GM19238 (cell line): ENCODE data around the gene TSACC.
"Not testable (repeated sequence)": the region's sequence is repeated elsewhere in the genome, so short reads cannot be mapped to it uniquely, and the experiment has no call there.

Experiments
- DNase-seq: peaks from one replicate; pipeline ENCODE4 v3.0.0; 2011; ENCODE audit warnings: low spot score; ENCODE audit not compliant: insufficient read length

TSACC gene

DNA sequence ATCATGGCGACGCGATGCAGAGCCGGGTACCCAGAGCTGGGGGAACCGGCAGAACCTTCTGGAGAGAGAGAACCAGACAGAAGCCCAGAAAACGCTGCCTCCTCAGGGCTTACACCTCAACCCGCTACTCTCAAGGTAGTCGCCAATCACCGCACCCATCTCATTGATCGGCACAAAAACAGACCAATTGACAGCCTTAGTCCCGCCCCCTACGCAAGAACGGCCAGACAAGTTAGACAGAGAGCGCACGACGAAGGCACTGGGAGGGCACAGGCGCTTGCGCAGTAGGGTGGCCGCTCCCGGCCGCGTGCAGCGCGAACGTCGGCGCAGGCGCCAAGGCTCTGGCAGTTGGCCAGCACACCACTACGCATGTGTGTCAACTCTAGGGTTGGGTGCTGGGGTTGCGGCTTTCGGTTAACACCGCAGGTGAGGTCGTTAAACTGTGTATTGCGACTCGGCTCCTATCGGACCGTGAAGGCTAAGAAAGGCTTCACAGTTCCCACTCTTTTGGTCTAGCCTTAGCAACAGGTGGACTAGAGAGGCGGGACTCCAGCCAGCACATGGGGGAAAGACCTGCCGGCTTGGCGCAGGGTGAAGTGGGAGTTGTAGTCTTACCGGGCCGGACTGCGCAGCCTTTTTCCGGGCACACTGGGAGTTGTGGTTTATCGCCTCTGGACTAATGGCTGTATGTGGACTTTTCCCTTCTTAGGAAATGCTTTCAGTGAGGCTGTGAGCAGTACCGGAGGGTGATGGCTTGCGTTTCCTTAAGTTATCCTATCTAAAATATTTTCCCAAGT is at the start of gene TSACC, which contains the start of gene CCT3:
Gene TSACC, plus strand, starts transcription at position 347 of the 797 bp plus-strand sequence. CDS start 1,232 bp downstream, outside the sequence.
Gene CCT3, minus strand, starts transcription at position 113 of the 797 bp plus-strand sequence. Its CDS starts 108 bp downstream, at position 5.
- peak; percentile 94 for DNase-seq

DNA sequence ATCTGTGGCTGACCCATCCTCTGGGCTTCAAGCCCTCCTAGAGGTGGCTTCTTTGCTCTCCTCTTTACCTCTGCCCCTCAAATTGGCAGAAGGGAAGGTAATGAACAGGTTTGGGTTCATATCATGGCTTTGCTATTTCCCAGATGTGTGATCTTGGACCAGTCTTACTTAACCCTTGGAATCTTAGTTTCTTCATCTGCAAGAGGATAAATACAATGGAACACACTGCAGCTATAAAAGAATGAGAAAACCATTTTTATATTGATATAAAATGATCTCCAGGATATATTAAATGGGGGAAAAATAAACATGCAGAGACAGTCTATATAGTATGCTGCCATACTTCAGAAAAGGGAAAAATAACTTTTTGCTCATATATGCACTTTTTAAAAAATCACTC is 48.5 kb upstream of the TSACC start:
- DNase-seq: no peak

DNA sequence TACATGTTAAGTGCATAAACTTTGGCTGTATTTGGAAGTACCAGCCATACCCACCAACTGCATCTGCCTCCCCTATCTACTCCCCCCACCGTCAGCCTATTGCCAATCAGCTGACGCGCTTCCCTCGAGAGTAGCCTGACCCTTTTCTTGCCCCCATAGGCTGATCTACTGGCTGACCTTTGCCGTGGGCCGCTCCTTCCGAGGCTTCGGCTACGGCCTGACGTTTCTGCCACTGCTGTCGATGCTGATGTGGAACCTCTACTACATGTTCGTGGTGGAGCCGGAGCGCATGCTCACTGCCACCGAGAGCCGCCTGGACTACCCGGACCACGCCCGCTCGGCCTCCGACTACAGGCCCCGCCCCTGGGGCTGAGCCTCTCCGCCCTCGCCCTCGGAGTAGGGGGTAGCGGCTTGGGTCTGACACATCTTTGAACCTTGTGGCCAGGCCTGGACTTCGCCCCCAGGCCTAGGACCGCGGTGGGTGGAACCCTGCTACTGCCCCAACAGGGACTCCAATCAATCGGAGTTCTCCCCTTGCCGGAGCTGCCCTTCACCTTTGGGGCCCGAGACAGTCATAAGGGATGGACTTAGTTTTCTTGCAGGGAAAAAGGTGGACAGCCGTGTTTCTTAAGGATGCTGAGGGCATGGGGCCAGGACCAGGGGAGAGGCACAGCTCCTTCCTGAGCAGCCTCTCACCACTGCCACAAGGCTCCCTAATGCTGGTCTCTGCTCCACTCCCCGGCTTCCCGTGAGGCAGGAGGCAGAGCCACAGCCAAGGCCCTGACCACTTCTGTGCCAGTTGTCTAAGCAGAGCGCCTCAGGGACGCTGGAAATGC is 46.9 kb upstream of the TSACC start:
- DNase-seq: peak; percentile 36

DNA sequence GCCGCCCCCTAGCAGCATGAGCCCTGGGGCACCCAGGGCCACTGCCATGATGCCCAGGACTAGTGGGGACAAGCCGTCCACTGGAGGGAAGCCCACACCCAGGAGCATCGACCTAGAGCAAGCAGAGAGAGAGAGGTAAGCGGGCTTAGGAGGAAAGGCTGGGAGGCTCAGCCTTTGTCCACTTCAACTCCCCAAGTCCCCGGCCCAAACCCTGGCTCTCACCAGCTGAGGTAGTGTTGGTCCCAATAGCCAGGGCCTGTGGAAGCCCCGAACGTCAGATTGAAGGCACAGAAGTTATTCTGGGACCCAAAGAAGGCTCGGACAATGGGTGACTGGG is 45.3 kb upstream of the TSACC start:
- no peak for DNase-seq

DNA sequence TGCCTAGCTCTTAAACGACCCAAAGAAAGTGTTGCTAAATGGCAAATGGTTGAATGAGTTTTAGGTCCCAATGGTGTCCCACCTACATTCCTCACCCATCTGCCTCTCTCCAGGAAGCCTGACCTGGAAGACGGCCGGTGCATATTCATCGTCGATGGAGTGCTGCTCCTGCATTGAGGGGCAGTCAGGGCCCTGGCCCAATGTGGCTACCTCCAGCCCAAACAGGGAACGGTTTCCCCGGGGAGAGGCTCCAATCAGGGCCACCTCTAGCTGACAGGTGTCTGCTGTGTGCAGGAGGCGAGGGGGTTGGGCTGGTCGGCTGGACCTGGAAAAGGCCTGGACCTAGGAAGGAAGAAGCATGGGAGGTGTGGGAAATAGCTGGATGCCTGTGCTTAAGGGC is 44.4 kb upstream of the TSACC start:
- DNase-seq: no peak

DNA sequence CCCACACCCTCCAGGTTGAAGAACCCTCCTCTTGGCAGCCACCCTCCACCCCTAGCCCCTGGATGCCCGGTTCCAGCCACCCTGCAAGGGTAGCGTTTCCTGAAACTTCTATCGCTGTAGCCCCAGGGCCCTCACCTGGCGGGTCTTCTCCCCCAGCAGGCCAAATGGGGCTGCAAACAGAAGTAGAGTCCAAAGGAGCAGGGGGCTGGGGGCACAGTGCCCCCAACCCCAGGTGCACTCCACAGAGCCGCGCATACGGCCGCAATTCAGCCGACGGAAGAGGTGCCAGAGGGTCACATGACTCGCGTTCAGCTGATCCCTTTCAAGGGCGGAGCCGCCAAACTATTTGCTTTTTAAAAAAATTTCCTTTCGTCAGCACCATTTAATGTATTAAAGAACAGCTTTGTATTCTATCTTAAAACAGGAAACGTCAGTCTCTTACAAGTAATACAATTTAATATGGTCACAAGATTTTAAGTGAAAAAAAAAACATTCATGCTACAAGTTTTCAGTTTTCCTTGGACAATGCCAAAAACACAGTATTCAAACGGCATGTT is 42.9 kb upstream of the TSACC start, which contains the start of gene GLMP:
Gene GLMP, minus strand, starts transcription at position 289 of the 557 bp plus-strand sequence. Its CDS starts 34 bp downstream, at position 255.
- peak; percentile 67 for DNase-seq

DNA sequence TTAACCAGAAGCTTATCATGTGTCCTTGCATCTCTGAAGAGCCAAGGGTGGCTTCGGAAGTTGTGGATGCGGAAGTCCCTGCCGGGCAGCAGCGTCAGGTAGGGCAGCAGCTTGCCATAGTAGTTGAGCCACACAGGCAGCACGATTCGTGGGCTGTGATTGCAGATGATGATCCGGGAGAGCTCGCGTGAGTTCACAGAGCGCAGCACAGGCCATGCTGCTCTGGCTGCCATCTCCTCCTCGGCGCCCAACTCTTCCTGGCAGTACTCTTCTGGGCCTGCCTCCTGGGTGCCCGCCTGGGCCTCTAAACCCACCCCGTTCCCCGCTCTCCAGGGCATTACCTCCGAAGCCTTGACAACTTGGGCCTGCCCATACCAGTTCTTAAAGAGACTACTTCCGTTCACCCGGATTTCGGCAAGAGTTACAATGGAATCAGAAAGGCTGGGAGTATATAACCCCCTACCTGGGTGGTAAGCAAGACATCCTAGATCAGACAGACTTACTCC is 39.4 kb upstream of the TSACC start, which contains the start of gene VHLL:
Gene VHLL, minus strand, starts transcription at position 456 of the 506 bp plus-strand sequence. Its CDS starts 118 bp downstream, at position 338.
- DNase-seq: no peak

DNA sequence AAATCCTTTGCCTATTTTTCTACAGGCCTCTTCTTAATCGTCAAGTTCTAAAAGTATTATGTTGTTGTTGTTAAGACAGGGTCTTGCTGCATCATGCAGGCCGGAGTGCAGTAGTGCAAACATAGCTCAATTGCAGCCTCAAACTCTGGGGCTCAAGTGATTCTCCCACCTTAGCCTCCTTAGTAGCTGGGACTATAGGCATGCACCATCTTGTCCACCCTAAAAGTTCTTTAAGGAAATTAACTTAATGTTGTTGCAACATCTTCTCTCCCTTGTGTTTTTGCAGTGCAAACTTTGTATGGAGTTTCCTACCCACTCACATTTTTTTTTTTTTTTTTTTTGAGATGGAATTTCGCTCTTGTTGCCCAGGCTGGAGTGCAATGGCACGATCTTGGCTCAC is 35.1 kb upstream of the TSACC start:
- DNase-seq: no peak

DNA sequence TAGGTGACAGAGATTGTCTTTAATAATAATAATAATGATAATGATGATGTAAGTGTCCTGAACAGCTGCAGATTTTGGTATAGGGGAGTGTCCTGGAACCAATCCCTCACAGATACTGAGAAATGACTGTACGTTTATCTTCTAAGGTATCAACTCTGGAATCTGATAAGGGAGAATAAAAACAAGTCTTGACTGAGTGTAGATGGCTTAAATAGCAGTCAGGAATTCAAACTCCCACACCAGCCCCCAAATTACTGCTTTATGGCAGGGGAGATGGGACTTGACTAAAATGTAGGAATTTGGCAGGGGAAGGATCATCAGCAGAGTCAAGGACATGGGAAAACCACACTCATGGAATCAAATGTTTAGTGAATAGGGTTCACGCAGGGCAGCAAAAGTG is 33.1 kb upstream of the TSACC start:
- no peak for DNase-seq

DNA sequence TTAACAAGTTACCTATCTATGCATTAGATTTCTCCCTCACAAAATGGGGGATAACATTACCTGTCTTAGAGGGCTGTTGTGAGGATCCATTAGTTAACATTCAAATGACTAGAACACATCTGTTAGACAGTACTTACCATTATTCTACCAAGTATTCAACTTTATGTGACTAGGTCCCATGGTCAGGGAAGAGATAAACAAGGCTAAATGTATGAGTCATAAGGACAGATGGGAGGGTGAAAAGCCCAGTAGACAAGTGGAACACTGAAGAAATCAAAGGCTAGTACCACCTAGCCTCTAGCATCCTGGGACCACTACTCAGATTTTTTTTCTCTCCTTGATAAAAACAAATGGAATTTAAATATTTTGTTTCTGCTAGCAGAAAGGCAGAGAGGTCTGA is 30.2 kb upstream of the TSACC start:
- no peak for DNase-seq

DNA sequence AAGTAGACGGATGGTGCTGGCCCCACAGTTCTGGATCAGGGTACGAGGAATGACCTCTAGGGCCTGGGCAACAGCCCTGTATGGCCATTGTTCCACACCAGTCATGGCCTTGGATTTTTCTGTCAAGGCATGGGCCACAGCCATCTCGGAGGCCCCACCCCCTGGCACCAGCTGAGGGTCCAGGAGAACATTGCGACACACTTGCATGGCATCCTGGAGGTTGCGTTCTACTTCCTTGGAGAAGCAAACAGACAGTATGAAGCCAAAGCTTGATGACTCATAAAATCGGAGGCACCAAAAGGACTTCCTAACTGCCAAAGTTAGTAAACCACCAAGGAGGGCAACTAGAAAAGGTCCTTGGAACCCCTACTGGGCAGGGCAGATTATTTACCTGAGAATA is 27.4 kb upstream of the TSACC start:
- no peak for DNase-seq

DNA sequence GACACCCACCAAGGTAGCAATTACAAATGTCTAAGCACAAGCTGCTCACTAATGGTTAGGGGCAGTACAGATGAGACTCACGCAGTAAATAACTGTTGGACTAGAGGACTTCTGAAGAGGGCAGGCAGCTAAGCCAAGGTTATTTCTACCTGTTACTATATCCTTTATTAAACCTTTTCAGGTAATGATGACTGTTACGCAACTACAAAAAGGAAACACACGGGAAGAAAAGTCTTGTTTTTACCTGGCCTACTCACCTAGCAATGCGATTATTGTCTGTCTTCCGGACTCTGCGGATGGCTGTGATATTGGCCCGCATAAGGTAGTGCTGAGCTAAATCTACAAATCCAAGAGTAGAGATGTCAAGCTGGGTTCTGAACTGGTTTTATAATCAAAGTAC is 21.4 kb upstream of the TSACC start:
- DNase-seq: no peak

DNA sequence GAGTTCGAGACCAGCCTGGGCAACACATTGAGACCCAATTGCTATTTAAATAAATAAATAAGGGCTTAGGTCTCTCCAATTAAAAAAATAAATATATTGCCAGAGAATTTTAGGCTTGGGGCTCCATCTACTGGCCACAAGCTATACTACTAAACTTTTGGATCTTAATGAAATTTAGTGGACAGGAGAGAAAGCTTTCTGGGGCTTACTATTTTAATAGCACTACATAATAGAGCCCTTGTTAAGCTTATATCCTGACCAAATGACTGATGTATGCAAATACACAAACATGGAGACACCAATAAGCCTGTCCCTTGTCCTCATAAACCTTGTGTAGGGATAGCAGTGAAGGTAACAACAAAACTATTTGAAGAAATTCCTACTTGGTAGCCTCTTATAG is 18.7 kb upstream of the TSACC start:
- DNase-seq: no peak

DNA sequence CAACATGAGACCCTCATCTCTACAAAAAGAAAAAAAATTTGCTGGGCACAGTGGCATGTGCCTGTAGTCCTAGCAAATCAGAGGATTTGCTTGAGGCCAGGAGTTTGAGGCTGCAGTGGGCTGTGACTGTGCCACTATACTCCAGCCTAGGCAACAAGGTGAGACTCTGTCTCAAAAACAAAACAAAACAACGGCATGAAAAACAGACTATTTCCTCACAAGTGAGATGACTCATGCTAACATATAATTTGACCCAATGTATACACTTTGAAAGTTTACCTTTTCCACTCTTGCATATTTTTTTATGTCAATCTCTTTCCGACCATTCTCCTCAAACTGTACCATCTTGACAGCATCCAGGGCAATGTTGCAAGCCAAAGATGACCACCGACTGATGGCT is 17.8 kb upstream of the TSACC start:
- no peak for DNase-seq

DNA sequence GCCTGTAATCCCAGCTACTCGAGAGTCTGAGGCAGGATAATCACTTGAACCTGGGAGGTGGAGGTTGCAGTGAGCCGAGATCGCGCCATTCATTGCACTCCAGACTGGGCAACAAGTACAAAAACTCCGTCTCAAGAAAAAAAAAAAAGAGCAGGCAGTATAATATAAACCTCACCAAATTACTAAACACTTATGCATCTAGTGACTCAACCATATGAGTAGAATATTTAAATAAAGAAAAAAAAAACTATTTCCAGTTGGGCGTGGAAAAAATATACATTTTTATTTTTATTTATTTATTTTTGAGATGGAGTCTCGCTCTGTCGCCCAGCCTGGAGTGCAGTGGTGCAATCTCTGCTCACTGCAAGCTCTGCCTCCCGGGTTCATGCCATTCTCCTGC is 15.1 kb upstream of the TSACC start:
- not testable (repeated sequence) for DNase-seq

DNA sequence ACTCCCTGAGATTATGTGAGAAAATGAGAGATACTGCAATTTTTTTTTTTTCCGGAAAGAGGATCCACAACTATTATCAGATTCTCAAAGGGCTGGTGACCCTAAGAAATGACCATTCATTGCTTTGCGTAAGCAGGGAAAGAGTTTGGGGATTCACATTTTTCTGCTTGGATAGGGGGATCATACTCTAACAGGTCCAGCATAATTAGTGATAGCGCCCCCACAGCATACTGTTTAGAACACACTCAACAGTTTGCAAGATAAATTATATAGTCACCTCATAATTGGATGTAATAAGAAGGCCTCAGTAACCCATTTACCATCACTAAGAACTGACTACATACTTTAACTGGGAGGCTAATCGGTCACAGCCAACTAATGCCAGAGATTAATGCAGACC is 2.1 kb upstream of the TSACC start:
- no peak for DNase-seq

DNA sequence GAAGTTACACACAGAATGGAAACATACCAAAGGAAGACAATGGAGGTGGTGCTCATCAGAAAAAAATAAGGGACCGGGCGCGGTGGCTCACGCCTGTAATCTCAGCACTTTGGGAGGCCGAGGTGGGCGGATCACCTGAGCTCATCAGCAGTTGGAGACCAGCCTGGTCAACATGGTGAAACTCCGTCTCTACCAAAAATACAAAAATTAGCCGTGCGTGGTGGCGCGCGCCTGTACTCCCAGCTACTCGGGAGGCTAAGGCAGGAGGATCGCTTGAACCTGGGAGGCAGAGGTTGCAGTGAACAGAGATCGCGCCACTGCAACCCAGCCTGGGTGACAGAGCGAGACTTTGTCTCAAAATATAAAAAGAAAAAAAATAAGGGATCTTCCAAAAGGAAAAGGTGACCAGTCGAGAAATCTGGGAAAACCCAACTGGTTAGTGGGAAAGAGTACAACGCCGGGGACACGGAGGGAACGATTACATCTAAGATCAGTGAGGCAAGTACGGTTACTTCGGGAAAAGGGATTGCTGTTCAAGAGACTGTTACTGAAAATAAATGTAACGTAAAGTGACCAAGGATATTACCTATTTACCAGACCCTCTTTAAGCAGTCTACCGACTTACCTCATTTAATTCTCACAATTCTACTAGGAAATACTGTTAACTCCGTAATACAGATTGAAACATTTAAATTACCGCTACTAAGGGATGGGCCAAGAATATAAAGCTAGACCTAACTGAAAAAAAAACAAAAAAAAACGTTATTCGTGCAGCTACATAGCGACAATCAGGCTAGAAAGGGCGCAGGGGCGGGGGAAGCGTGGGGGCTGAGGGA is 1.1 kb upstream of the TSACC start:
- no peak for DNase-seq

DNA sequence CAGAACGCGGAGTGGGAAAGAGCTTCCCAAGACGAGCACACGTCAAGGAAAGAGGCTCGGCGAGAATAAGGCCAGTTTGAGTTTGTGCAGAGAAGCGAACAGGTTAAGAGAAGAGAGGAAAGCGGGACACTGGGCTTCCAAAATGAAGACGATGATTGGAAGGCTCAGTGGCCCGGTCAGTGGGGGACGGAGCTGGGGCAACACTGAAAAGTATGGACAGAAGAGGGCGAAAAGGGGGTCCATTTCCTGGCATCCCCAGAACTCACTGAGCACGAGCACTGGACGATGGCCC is 492 bp upstream of the TSACC start:
- no peak for DNase-seq

DNA sequence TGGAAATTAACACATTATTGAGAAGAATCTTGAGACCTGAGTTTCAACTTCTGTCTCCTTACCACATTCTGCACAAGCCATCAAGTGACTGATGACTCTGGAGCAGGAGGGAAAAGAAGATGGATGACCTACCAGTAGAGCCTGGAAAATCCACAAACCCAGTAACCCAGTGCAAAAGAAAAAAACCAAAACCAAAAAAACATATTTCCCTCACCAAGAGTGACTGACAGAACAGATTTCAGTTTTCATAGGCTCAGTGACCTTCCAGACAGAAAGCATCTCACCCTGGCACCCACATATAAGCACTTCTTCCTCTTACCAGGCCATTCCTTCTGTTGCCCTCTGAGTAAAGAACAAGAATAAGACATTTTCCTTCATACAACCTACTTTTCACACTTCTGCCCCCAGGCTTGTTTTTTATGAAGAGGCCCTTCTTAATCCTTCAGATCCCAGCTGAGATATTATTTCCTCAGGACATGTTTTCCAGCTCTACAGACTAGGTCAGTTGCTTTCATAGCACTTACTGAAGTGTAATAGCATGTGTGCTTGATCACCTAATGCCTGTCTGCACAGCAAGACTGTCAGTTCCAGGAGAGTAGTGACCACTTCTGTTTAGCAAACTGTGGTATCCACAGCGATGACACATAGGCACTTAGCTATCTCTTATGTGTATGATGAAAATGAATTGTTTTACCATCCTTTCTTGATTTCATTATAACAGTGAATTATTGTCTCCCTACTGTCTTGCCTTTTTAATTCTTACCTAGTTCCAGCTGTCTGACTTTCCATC is 4.0 kb downstream of the TSACC start:
- DNase-seq: no peak

DNA sequence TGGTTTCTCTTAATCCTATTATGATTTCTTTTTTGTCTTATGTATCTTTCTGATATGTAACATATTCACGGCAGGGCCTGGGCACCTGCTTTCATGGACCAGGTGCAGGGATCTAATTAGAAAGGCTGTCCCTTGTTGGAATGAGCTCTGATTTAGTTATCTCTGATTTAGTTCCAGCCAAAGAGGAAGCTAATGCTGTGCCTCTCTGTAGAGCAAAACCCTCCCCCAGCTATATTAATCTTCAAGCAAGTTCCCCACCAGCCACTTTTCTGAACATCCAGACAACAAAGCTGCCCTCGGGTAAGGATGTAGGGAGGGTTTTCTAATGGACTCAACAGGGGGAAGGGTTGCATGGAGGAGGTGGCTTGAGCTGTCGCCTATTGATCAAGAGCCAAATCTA is 6.1 kb downstream of the TSACC start:
- no peak for DNase-seq
